ENCODE measurements around the gene SLC6A6. TPM values are rescaled to one million over a fixed set of nuclear protein-coding genes. Genes with fewer than 3 reads are reported as not detected.

SLC6A6 gene
- total and polyA plus RNA-seq, 2 experiments from 2014 or later = 30.7 to 58.9 TPM

DNA sequence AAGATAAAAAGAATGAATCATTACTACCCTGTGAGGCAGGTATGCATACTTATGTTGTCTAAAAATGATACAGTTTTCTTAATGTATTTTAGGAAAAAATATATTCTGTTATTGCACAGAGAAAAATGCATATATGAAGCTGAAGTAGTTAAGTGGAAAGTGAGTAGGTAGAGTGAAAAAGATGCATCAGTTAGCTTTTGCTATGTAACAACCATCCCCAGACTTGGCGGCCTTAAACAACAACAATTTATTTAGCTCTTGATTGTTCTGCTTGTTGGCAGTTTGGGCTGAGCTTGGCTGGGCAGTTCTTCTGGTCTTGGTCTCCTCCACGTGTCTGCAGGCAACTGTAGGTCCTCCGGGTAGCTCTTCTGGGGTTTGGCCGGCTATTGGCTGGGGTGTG lies 45.7 kb downstream of the SLC6A6 start:
- TF ChIP-seq, protein P1, sequence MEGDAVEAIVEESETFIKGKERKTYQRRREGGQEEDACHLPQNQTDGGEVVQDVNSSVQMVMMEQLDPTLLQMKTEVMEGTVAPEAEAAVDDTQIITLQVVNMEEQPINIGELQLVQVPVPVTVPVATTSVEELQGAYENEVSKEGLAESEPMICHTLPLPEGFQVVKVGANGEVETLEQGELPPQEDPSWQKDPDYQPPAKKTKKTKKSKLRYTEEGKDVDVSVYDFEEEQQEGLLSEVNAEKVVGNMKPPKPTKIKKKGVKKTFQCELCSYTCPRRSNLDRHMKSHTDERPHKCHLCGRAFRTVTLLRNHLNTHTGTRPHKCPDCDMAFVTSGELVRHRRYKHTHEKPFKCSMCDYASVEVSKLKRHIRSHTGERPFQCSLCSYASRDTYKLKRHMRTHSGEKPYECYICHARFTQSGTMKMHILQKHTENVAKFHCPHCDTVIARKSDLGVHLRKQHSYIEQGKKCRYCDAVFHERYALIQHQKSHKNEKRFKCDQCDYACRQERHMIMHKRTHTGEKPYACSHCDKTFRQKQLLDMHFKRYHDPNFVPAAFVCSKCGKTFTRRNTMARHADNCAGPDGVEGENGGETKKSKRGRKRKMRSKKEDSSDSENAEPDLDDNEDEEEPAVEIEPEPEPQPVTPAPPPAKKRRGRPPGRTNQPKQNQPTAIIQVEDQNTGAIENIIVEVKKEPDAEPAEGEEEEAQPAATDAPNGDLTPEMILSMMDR (IDR thresholded peaks at IDR 0.05; ENCODE audit: poor library complexity) = no peak
- no peak for TF ChIP-seq EZH2phosphoT487 (IDR thresholded peaks at IDR 0.05; ENCODE audit: low read depth, severe bottlenecking, unreplicated experiment)
- TF ChIP-seq EZH2 (IDR thresholded peaks at IDR 0.05; ENCODE audit: borderline replicate concordance) = no peak
- Histone ChIP-seq H3K27ac (no peak overlapping the region), H3K9me3 (ENCODE audit: low read depth) (no peaks in the 10 kb centered on the region), H3K4me3 (no peak overlapping the region), H3K79me2 (peaks cover 5% of the 10 kb centered on the region), H3K9me2 (replicated peaks; ENCODE audit: insufficient read depth) (no peaks in the 10 kb centered on the region), H3K4me2 (no peak overlapping the region), H3K36me3 (replicated peaks; ENCODE audit: insufficient read depth, low read depth) (peaks cover 3% of the 10 kb centered on the region), H2AFZ (no peak overlapping the region), H4K20me1 (ENCODE audit: insufficient read depth, poor library complexity, severe bottlenecking) (no peaks in the 10 kb centered on the region), H3K27me3 (no peaks in the 10 kb centered on the region), H3K4me1 (ENCODE audit: insufficient read depth) (peaks cover 14% of the 10 kb centered on the region)
- no peak for DNase-seq (ENCODE audit: low spot score)
- 100% methylated on average over 4 of the region's 4 CpGs for WGBS (ENCODE audit: low lambda C conversion rate, missing lambda C conversion rate)

DNA sequence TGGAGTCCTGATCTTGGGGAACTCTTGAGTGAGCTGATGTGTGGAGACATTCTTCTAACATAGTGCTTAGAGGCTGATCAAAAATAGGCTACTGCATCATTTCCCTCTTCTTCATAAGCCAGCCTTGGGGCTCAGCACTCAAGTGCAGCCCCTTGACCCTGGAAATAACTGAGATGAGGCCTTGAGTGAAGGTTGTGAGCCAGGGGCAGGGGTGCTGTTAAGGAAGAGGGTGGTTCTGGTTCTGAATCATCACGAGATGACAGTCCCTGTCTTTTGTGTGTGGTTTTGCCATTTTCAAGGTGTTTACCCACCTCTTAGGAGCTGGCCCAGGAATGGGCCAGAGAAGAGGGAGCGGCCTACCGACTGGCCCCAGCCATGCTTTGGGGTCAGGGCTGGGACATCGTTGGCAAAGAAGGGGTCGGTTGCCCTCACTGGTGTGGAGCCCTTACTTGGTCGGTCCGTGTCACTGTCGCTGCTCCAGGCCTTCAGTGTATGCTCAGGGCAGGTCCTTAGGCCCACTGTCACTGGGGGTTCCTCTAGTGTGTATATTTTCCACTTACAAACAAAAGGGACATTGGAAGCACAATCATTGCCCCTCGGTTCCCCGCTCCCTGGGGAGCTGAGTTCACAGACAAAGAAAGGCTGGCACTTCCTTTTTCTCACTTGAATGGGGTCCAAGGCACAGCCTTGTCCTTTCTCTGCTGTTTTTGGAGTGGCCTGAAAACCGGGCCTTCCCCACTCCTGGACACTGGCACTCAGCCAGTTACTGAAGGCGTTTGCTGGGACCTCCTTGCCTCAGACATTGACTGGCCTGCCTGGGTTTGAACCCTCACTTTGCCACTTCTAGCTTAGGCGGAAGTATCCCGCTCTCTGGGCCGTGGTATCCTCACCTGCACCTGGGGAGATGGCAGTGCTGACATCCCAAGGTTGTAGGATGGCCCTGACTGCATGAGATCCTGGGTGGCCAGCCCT lies 46.6 kb downstream of the SLC6A6 start:
- Histone ChIP-seq H3K36me3 (replicated peaks; ENCODE audit: insufficient read depth, low read depth) (peaks cover 3% of the 10 kb centered on the region), H3K9me2 (replicated peaks; ENCODE audit: insufficient read depth) (no peaks in the 10 kb centered on the region), H4K20me1 (ENCODE audit: insufficient read depth, poor library complexity, severe bottlenecking) (no peaks in the 10 kb centered on the region), H2AFZ (no peak overlapping the region), H3K79me2 (no peaks in the 10 kb centered on the region), H3K27ac (no peak overlapping the region), H3K4me2 (no peak overlapping the region), H3K9me3 (ENCODE audit: low read depth) (no peaks in the 10 kb centered on the region), H3K4me1 (ENCODE audit: insufficient read depth) (peaks cover 19% of the 10 kb centered on the region), H3K4me3 (no peak overlapping the region), H3K27me3 (no peaks in the 10 kb centered on the region)
- 91% methylated on average over 15 of the region's 15 CpGs for WGBS (ENCODE audit: low lambda C conversion rate, missing lambda C conversion rate)
- TF ChIP-seq EZH2 (IDR thresholded peaks at IDR 0.05; ENCODE audit: borderline replicate concordance) (no peak), EZH2phosphoT487 (IDR thresholded peaks at IDR 0.05; ENCODE audit: low read depth, severe bottlenecking, unreplicated experiment) (no peak)
- TF ChIP-seq, protein P1 (IDR thresholded peaks at IDR 0.05; ENCODE audit: poor library complexity) = no peak
- DNase-seq (ENCODE audit: low spot score) = no peak

DNA sequence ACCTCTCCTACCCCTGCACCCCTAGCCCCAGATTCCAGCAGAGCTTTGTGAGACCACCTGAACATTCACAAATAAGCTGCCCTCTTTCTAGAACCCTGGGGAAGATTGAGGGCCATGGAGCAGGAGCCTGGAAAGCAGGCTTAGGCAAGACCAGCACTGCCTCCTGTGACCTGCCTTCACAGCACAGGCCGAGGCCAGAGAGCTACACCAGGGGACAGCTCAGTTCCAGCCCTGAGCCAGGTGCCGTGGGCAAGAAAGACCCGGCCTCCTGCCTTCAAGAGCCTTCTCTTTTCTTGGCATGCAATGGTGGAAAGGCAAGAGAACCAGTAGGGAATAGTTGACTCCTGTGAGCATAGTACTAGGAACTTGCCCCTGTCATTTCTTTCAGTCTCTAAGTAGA lies 48.1 kb downstream of the SLC6A6 start:
- Histone ChIP-seq H3K4me1 (ENCODE audit: insufficient read depth) (peaks cover 19% of the 10 kb centered on the region), H3K4me3 (no peak overlapping the region), H4K20me1 (ENCODE audit: insufficient read depth, poor library complexity, severe bottlenecking) (no peaks in the 10 kb centered on the region), H2AFZ (no peak overlapping the region), H3K4me2 (no peak overlapping the region), H3K9me3 (ENCODE audit: low read depth) (no peaks in the 10 kb centered on the region), H3K36me3 (replicated peaks; ENCODE audit: insufficient read depth, low read depth) (peaks cover 3% of the 10 kb centered on the region), H3K27me3 (no peaks in the 10 kb centered on the region), H3K9me2 (replicated peaks; ENCODE audit: insufficient read depth) (no peaks in the 10 kb centered on the region), H3K27ac (no peak overlapping the region), H3K79me2 (no peaks in the 10 kb centered on the region)
- DNase-seq (ENCODE audit: low spot score) = no peak
- TF ChIP-seq EZH2 (IDR thresholded peaks at IDR 0.05; ENCODE audit: borderline replicate concordance) = no peak
- no peak for TF ChIP-seq EZH2phosphoT487 (IDR thresholded peaks at IDR 0.05; ENCODE audit: low read depth, severe bottlenecking, unreplicated experiment)
- TF ChIP-seq, protein P1 (IDR thresholded peaks at IDR 0.05; ENCODE audit: poor library complexity) = no peak
- WGBS (ENCODE audit: low lambda C conversion rate, missing lambda C conversion rate) = 96% methylated on average over 3 of the region's 3 CpGs

Data from hepatocyte (in vitro differentiated cells).